Embryonic facial prominence (tissue), 1 donor: ENCODE data around the gene VPS9D1.
"Not testable (repeated sequence)": the region's sequence is repeated elsewhere in the genome, so short reads cannot be mapped to it uniquely, and the experiment has no call there.

Experiments used
- DNase-seq: peaks from one replicate; pipeline ENCODE4 v3.0.0-alpha.2; 2016; ENCODE audit errors: extremely low spot score

Gene VPS9D1

DNA sequence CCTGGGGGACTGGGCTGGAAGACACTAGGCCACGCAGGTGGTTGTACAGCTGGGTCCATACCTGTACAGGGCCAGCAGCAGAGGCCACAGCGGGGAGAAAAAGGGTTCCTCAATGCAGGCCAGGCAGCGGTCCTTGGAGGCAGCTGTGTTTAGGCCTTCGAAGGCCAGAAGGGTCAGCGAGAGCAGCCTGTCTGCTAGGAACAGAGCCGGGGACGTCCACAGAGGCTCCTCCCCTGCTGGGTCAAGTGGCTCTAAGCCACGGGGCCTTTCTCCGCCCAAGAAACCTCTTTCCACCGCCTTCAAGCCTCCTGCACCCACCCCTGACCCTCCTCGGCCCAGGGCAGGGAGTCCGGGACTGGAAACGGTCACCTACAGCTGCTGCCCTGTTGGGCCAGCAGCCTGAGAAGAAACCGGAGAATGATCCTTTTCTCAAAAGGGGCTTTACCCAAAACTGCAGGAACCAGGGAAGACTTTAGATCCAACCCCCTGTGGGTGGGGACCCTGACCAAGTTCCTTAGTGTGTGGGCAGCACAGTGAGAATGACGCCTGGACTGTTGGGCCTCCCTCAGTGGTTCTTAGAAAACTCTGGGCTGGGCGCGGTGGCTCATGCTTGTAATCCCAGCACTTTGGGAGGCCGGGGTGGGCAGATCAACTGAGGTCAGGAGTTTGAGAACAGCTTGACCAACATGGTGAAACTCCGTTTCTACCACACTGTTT lies 10.8 kb downstream of the VPS9D1 start:
- DNase-seq: no peak

GRCh38 chr16:89709166-89709565 lies 11.5 kb downstream of the VPS9D1 start:
- no peak for DNase-seq

- DNase-seq: no peak
Measured at GRCh38 chr16:89708481-89708931, 12.2 kb downstream of the VPS9D1 start.

DNA sequence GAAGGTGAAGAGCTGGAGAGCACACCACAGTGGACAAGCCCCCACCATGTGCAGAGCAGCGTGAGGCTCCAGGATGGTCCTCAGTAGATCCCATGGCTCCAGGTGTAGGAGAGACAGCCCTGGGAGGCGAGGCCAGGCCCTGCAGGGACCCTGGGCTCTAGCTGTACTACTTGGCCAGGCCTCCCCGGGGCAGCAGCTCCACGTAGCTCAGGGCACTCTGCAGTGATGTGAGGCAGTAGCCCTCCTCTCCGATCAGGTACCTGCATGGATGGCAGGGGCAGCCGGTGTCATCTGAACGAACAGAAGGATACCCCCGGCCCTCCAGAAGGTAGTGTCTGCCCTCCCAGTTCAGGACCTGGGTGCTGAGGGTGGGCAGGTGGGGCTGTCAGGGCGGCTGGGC lies 13.0 kb downstream of the VPS9D1 start:
- no peak for DNase-seq

DNA sequence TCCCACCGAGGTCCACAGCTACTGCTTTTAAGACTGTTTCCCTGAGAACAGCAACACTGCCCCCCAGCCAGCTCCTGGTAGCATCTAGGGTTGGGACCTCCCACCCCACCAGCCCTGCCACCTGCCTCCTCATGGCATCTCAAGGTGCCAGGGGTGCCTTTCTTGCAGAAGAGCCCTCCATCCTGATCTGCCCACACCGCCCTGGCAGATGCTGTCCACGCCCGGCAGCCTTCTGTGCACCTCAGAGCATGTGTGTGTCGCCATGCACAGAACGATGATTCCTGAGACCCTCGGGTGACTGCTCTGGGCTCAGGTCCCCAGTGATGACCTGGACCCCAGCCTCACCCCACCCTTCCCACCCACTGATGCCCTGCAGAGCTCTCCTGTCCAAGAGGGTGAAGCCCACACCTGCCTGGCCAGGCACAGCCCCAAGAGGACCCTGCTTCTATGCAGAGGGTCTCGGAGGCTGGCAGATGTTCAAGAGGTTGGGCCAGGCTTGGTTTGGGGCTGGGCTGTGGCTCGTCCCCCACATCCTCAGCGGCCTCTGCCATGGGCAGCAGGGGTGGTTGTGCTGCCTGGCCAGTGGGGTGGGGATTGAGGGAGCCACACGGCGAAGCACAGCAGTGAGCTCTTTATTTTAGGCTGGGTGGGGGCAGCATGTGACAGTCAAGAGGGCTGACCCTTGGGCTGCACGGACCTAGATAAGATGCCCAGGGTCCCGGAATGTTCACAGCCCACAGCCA lies 14.0 kb downstream of the VPS9D1 start:
- DNase-seq: no peak

- no peak for DNase-seq
Measured at GRCh38 chr16:89705006-89705405, 15.7 kb downstream of the VPS9D1 start.

GRCh38 chr16:89704281-89704680 lies 16.4 kb downstream of the VPS9D1 start:
- no peak for DNase-seq

DNA sequence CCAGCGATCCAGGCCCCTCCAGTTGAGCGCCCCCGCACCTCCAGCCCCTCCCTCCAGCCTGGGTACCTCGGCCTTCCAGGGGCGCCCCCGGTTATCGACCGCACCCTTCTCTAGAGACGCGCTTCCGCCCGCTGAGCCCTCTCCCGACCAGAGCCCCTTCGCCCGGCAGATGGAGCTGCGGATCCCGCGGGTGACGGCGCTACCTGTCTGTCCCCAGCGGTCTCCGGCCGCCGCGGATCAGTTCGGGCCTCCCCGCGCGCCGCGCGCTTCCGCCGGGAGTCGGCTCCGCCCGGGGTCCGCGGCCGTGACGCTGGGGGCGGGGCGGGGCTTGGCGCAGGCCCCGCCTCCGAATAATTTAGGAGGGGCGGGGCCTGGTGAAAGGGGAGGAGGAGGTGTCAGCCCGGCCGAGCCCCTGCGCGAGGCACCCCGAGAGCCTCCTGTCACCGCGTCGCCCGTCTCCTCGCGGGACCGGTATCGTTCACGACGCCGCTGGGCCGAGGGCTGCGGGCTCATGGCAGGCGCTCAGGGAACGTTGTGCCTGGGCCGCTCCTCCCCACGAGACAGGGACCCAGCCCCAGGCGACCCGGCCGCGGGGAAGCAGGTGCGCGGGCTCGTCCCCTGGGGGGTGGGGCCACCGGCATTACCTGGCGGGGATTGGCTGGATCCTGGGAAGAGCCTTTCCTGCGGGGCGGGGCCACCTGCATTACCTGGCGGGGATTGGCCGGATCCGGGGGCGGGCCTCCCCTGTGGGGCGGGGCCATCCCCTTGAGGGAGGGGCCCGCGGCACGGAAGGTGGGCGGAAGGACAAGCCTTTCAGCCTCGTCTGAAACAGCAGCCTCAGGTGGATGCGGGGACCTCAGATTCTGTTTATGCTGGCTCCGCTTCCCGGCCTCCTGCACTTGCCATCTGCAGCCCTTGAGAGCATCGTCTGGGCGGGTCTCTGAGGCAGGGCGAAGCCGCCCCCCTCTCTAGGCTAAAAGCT lies 19.0 kb downstream of the VPS9D1 start, which contains the start of gene SPATA2L:
Gene SPATA2L (minus strand): TSS at position 281 of the 982 bp plus-strand sequence. CDS start 473 bp downstream, outside the sequence.
- DNase-seq: peak; percentile 52

- DNase-seq: no peak
Measured at GRCh38 chr16:89700649-89701424, 19.9 kb downstream of the VPS9D1 start.

DNA sequence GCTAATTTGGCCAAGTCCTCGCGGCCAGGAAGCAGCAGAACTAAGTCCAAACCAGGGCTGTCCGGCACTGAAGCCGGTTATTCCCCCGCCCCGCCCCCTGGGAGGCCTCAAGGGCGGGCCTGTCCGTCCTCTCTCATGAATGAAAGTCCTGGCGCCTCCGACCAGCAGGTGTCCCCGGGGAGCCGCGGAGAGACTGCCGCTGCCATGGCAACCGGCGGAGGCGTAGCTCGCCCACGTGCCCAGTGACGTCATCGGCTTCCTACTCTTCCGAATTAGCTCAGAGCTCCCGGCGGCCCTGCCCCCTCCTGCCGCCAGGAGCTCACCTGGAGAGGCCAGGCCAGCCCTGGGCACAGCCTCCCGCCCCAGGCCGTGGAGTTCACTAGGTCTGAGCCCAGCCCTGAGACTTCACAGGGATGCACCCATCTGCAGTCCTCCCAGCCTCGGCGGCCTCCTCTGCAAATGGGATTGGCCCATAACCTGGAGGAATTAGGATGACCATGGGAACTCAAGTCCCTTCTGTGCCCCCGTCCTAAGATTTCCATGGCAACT lies 20.5 kb downstream of the VPS9D1 start:
- DNase-seq: peak; percentile 93

GRCh38 chr16:89699629-89700099 lies 21.0 kb downstream of the VPS9D1 start:
- DNase-seq: not testable (repeated sequence)

GRCh38 chr16:89698717-89699116 lies 22.0 kb downstream of the VPS9D1 start:
- not testable (repeated sequence) for DNase-seq

GRCh38 chr16:89697616-89698331 lies 22.9 kb downstream of the VPS9D1 start:
- DNase-seq: no peak

GRCh38 chr16:89697161-89697615 lies 23.5 kb downstream of the VPS9D1 start:
- no peak for DNase-seq

GRCh38 chr16:89696670-89697128 lies 24.0 kb downstream of the VPS9D1 start:
- DNase-seq: no peak

DNA sequence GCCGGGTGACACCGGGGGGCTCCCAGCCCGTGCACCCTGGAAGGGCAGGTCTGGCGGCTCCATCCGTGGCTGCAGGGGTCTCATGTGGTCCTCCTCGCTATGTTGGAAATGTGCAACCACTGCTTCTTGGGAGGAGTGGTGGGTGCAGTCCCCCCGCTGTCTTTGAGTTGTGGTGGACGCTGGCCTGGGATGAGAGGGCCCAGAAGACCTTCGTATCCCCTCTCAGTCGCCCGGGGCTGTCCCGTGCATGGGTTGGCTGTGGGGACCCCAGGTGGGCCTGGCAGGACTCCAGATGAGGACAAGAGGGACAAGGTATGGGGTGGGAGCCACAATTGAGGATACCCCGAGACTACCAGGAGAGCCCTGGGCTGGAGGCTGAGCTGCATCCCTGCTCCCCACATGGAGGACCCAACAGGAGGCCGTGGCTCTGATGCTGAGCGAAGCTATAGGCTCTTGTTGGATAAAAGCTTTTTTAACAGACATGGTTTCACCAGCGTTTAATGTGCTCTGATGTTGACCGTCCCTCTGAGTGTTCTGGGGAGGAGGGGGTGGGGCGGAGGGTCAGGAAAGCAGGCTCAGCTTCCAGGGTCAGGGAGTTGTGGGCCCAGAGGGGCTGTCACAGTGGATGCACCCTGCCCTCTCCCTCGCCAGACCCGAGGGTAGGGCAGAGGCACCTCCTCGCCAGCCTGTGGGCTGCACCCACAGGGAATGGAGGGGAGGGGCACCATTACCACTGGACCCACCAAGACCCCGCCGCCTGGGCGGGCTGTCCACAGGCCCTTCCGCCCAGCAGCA lies 24.6 kb downstream of the VPS9D1 start:
- no peak for DNase-seq

GRCh38 chr16:89695086-89695874 lies 25.4 kb downstream of the VPS9D1 start:
- DNase-seq: no peak

- DNase-seq: not testable (repeated sequence)
Measured at GRCh38 chr16:89694784-89695085, 26.0 kb downstream of the VPS9D1 start.
